ENCODE measurements around the gene MRPS33.
"Not testable (repeated sequence)": the region's sequence is repeated elsewhere in the genome, so short reads cannot be mapped to it uniquely, and the experiment has no call there.

The MRPS33 gene

DNA sequence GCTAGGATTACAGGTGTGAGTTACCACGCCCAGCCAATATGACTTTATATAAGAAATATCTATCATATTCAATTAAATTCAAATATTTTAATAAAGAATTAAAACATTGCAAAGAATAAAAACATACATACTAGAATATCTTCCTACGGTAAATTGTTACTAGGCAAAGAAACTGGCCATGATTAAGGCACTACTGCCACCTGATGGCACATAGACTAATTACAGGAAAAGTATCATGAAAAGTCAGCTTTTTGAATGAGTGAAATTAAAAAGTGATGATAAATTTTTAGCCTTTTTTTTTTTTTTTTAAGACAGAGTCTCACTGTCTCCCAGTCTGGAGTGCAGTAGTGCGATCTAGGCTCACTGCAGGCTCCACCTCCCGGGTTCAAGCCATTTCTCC lies 30.9 kb downstream of the MRPS33 start:
- DNase-seq (ENCODE audit: low spot score in 2 of 2): no peak
- Mint-ChIP-seq H3K4me1 (no peaks in the 10 kb centered on the region), H3K9me3 (peaks cover 5% of the 10 kb centered on the region), H3K27ac (no peak overlapping the region), H3K36me3 (no peaks in the 10 kb centered on the region), H3K4me3 (no peak overlapping the region)
- no peak for ATAC-seq

DNA sequence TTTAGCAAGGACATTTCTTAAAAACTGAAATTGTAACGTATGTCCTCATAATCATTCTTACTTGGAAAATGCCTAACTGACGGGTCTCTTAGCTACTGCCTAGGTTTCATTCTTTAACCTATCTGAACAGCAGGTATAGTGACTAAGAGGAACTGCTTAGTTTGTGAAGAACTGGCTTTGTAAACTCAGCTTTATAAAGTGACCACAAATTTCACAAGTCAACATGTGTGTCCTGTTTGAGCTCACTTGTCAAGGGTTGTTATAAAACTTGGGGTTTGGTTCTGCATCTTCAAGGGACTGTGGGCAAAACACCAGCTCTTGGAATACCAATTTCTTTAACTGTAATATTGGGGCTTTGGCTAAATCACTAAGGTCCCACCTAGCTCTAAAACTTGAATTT lies 32.2 kb downstream of the MRPS33 start:
- no peak overlapping the region for H3K4me3 Mint-ChIP-seq
- peaks cover 5% of the 10 kb centered on the region for H3K9me3 Mint-ChIP-seq
- ATAC-seq (no peak), DNase-seq (ENCODE audit: low spot score in 2 of 2) (no peak)
- H3K27ac Mint-ChIP-seq: no peak overlapping the region
- no peaks in the 10 kb centered on the region for H3K4me1 Mint-ChIP-seq
- H3K36me3 Mint-ChIP-seq: no peaks in the 10 kb centered on the region

DNA sequence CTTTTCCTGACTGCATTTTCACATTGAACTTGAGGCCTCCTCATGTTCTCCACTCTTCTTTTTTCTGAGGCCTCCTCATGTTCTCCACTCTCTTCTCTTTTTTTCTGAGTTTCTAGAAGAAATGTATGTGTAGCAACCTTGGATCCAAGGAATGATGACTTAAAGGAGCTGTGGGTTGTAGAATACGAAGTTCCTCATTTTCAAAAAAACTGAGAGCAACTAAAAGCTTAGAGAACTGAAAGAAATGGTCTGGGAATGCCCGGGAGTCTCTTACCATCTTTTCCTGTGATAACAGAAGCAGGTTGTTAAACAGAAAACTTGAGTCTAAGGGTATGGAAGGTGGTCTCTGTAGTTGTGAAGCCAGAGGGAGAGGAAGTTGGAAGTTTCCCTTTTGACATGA lies 32.8 kb downstream of the MRPS33 start:
- ATAC-seq (no peak), DNase-seq (ENCODE audit: low spot score in 2 of 2) (no peak)
- Mint-ChIP-seq H3K4me1 (no peaks in the 10 kb centered on the region), H3K9me3 (peaks cover 5% of the 10 kb centered on the region), H3K27ac (no peak overlapping the region), H3K4me3 (no peak overlapping the region), H3K36me3 (no peaks in the 10 kb centered on the region)

DNA sequence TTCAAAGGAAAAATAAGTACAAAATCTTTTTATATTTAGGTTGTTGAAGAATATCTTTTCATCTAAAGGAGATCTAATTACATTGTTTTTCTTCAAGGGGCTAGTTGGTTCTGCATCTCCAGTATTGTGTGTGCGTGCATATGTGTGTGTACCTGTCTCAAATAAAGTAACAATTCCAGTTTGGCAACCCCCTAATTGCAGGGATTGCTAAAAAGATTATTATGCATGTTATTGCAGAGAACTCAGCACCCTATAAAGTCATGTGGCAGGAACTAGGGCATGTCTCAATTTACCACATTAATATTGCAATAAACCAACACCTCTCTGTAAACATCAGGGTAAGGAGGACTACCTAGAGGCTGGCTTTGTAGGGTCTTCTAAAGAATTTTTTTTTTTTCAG lies 37.0 kb downstream of the MRPS33 start:
- Mint-ChIP-seq H3K4me3 (no peak overlapping the region), H3K9me3 (no peaks in the 10 kb centered on the region), H3K4me1 (no peaks in the 10 kb centered on the region), H3K36me3 (no peaks in the 10 kb centered on the region), H3K27ac (no peak overlapping the region)
- no peak for ATAC-seq
- DNase-seq (ENCODE audit: low spot score in 2 of 2): no peak

DNA sequence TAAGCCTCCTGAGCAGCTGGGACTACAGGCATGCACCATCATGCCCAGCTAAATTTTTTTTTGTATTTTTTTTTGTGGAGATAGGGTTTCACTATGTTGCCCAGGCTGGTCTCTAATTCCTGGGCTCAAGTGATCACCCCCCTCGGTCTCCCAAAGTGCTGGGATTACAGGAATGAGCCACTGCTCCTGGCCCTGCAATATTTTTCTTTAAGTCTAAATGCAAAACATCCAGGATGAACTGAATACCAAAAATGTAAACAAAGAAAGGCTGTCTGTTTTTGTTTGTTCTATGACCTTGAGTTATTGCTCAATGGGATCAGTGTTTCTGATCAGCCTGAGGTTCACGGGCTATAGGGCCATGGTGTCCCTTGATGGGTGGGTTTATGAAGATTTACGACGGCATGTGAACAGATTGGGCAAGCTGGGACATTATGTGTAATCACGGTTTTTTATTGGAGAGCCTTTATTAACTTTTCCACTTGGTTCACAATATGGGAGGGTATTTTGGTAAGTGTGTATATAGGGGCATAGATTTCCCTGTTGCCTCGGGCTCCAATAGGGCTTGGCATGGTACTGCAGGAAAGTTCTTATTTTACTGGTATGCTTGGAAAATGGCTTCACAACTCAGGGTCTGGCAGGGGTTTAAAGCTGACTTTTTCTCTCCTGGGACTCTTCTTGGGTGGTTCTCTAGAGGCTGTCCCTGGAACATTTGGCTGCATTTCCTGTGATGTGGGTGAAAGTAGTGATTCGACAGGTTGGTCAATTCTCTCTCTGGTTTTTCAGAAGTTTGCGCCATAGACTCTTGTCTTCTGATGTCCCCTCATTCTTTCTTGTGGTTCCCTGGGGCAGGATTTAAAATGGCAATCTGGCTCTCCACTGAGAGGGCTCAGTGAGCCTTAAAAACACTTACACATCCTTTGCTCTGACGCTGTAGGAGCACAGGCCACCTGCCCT lies 41.6 kb downstream of the MRPS33 start:
- no peak overlapping the region for H3K4me3 Mint-ChIP-seq
- H3K36me3 Mint-ChIP-seq: no peaks in the 10 kb centered on the region
- no peak for ATAC-seq
- H3K9me3 Mint-ChIP-seq: no peaks in the 10 kb centered on the region
- no peak overlapping the region for H3K27ac Mint-ChIP-seq
- H3K4me1 Mint-ChIP-seq: no peaks in the 10 kb centered on the region
- no peak for DNase-seq (ENCODE audit: low spot score in 2 of 2)

DNA sequence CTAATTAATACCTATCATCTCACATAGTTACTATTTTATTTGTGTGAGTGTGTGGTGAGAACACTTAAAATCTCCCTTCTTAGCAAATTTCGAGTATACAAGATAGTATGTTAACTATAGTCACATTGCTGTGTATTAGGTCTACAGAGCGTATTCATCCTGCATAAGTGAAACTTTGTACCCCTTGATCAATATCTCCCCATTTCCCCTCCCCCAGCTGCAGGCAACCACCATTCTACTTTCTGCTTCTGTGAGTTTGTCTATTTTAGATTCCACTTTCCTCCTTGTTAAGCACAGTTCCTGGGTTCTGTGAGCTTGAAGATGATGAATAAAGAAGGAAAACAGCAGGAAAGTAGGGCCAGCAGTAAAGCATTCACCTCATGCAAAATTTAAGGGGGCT lies 42.4 kb downstream of the MRPS33 start:
- no peaks in the 10 kb centered on the region for H3K4me1 Mint-ChIP-seq
- ATAC-seq (no peak), DNase-seq (ENCODE audit: low spot score in 2 of 2) (peak in 1 of 2 donors; percentile 23)
- no peak overlapping the region for H3K27ac Mint-ChIP-seq
- no peak overlapping the region for H3K4me3 Mint-ChIP-seq
- H3K9me3 Mint-ChIP-seq: no peaks in the 10 kb centered on the region
- H3K36me3 Mint-ChIP-seq: no peaks in the 10 kb centered on the region

DNA sequence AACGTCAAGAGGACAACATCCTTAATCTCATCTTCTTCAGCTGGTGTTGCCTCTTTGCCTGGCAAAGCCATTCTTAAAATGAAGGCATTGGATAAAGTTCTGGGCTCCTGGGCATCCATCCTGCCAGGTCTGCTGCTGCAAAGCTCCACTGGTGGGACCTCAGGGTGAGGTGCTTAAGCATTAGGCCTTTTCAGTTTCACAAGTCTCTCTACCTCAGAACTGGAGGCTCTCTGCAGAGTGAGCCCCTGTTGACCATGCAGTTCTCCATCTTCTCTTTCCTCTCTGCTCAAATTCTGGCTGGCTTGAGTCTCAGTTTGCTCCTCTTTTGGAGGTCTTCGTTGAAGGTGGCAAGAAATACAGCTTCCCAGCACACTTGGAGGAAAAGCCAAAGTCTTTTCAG lies 47.3 kb downstream of the MRPS33 start:
- no peak overlapping the region for H3K27ac Mint-ChIP-seq
- H3K9me3 Mint-ChIP-seq: no peaks in the 10 kb centered on the region
- no peaks in the 10 kb centered on the region for H3K36me3 Mint-ChIP-seq
- no peak overlapping the region for H3K4me3 Mint-ChIP-seq
- no peaks in the 10 kb centered on the region for H3K4me1 Mint-ChIP-seq
- DNase-seq (ENCODE audit: low spot score in 2 of 2) (no peak), ATAC-seq (no peak)

DNA sequence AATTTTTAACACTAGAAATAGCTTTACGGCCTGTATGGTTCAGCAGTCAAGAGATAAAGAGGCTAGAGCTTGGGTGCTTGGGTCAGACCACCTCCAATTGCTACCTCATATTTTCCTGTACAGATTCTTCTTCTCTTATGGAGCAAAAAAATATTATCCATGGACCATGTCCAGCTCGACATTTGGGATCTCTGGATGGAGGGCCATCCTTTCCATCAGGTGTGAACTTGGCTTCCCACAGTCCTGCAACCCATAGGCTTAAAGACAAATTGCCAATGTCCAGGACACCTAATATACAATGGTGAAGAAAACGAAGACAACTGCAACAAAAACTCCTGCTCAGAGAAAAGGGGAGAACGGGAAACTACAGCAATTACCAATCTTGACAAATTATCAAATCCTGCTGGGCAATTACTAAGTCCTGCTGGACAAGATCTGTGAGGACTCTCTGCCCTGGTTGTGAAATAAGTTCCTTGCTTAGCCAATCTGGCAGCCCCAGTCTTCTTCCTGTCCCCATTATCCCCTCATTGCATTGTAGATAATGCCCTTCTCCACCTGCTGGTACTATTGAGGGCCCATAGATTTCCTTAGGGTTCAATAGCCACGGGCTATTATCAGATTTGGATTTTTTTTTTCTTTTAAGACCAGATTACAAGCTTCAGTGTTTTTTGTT lies 48.1 kb downstream of the MRPS33 start:
- Mint-ChIP-seq H3K9me3 (no peaks in the 10 kb centered on the region), H3K4me3 (no peak overlapping the region), H3K36me3 (no peaks in the 10 kb centered on the region), H3K27ac (no peak overlapping the region), H3K4me1 (no peaks in the 10 kb centered on the region)
- ATAC-seq: no peak
- DNase-seq (ENCODE audit: low spot score in 2 of 2): no peak

DNA sequence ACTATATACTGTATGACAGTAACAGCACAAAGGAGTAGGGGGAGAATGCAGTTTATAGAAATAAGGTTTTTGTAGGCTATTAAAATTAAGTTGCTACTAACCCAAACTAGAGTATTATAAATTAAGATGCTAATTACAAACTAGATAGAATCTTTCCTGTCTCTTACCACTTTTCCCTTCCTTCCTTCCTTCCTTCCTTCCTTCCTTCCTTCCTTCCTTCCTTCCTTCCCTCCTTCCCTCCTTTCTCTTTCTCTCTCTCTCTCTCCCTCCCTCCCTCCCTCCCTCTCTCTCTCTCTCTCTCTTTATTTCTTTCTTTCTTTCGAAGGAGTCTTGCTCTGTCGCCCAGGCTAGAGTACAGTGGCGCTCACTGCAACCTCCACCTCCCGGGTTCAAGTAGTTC lies 53.6 kb downstream of the MRPS33 start:
- H3K4me3 Mint-ChIP-seq: no peak overlapping the region
- no peaks in the 10 kb centered on the region for H3K9me3 Mint-ChIP-seq
- ATAC-seq (no peak), DNase-seq (ENCODE audit: low spot score in 2 of 2) (no peak)
- no peaks in the 10 kb centered on the region for H3K36me3 Mint-ChIP-seq
- no peak overlapping the region for H3K27ac Mint-ChIP-seq
- H3K4me1 Mint-ChIP-seq: no peaks in the 10 kb centered on the region

DNA sequence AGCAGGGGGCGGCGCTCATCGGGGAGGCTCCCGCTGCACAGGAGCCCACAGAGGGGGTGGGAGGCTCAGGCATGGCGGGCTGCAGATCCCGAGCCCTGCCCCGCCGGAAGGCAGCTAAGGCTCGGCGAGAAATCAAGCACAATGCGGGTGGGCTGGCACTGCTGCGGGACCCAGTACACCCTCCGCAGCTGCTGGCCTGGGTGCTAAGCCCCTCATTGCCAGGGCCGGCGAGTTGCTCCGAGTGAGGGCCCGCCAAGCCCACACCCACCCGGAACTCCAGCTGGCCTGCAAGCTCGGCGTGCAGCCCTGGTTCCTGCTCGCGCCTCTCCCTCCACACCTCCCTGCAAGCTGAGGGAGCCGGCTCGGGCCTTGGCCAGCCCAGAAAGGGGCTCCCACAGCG lies 57.8 kb downstream of the MRPS33 start:
- not testable (repeated sequence) for DNase-seq (ENCODE audit: low spot score in 2 of 2); H3K9me3 Mint-ChIP-seq; H3K4me3 Mint-ChIP-seq; ATAC-seq; H3K36me3 Mint-ChIP-seq; H3K27ac Mint-ChIP-seq; H3K4me1 Mint-ChIP-seq

Data from stimulated activated effector memory CD8-positive, alpha-beta T cell treated with anti-CD3 and anti-CD28 coated beads, Interleukin-12 subunit alpha, Interleukin-12 subunit beta, amount 100 ng/mL, for 72 hours (primary cell).